ENCODE data around the gene RAD51B. TPM values are rescaled to one million over a fixed set of nuclear protein-coding genes. Genes with fewer than 3 reads are reported as not detected.

RAD51B gene
- total RNA-seq, 3 donors from 2014 or later = 10.6 to 77.6 (median 33.8) TPM

GRCh38 chr14:68632054-68632895, 812.7 kb downstream of the RAD51B start:
- no peaks in the 10 kb centered on the region for H3K27me3 ChIP-seq
- H3K9me3 ChIP-seq = no peaks in the 10 kb centered on the region
- H3K27ac ChIP-seq = peak overlapping the region; percentile 66 to 95
- no peak for DNase-seq (ENCODE audit: low spot score in 2 of 2)
- H3K4me3 ChIP-seq = no peak overlapping the region
- no peak for TF ChIP-seq POLR2AphosphoS5 (IDR thresholded peaks at IDR 0.05)
- no peak for TF ChIP-seq POLR2A (IDR thresholded peaks at IDR 0.05)
- TF ChIP-seq CTCF (IDR thresholded peaks at IDR 0.05) = no peak
- peaks cover 11 to 31% of the 10 kb centered on the region in 2 donors for H3K4me1 ChIP-seq
- intact Hi-C loops (cut with DNase I; ENCODE audit: low total_unique reads) = no loop called here
- no peaks in the 10 kb centered on the region for H3K36me3 ChIP-seq

DNA sequence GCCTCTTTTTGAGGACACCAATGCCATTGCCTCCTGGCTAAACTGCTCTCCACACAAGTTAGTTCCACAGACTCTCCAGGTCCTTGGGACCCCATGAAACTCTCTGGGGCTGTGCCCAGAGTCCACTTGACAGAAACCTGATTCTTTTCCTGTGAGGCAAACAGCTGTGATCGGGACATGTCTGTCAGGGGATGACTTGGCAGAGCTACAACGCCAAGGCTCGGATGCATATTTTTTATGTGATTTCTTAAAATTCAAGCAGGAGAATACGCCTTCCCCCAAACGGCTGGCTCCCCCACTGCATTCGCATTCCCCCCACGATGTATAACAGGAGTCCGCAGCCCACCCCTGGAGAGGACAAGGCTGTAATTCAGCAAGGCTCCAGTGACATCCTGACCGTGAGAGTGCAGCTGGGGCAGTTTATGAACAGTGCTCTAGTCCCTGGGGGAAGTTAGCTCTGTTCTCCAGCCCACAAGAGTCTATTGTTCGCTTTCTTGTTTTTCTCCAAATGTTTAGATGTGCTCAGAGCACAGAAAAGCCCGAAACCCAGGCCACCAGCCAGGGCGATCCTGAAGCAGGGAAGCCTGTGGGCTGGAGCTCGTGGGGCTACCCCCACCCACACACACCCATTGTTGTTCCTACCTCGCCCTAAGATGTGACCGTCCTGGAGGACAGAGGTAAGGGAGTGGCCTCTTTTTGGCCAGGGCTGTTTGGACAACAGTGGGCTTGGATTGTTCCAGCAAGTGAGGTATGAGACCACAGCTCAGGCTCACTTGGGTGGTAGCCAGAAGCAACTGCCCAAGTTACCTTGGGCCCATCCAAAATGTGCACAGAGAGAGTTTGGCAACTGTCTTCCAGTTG, 813.8 kb downstream of the RAD51B start:
- TF ChIP-seq CTCF (IDR thresholded peaks at IDR 0.05) (no peak), POLR2AphosphoS5 (IDR thresholded peaks at IDR 0.05) (peak in 1 of 3 donors; percentile 71)
- H3K4me3 ChIP-seq = peak overlapping the region in 1 of 3 donors; percentile 45
- peak overlapping the region; percentile 92 to 95 for H3K27ac ChIP-seq
- peaks cover 11 to 41% of the 10 kb centered on the region in 2 donors for H3K4me1 ChIP-seq
- H3K27me3 ChIP-seq = no peaks in the 10 kb centered on the region
- peak in 1 of 2 donors; percentile 91 for DNase-seq (ENCODE audit: low spot score in 2 of 2)
- H3K36me3 ChIP-seq = no peaks in the 10 kb centered on the region
- intact Hi-C loops (cut with DNase I; ENCODE audit: low total_unique reads) = no loop called here
- H3K9me3 ChIP-seq = no peaks in the 10 kb centered on the region

- DNase-seq (ENCODE audit: low spot score in 2 of 2) = peak in 1 of 2 donors; percentile 17
- TF ChIP-seq POLR2AphosphoS5 (IDR thresholded peaks at IDR 0.05) (no peak), CTCF (IDR thresholded peaks at IDR 0.05) (no peak), POLR2A (IDR thresholded peaks at IDR 0.05) (no peak)
- Histone ChIP-seq H3K36me3 (no peaks in the 10 kb centered on the region), H3K27ac (peak overlapping the region; percentile 92 to 95), H3K4me3 (no peak overlapping the region), H3K4me1 (peaks cover 14 to 44% of the 10 kb centered on the region in 2 donors), H3K9me3 (no peaks in the 10 kb centered on the region), H3K27me3 (no peaks in the 10 kb centered on the region)
- intact Hi-C loops (cut with DNase I; ENCODE audit: low total_unique reads) = no loop called here
Measured at GRCh38 chr14:68634332-68634731, 814.8 kb downstream of the RAD51B start.

- no peak for TF ChIP-seq POLR2A (IDR thresholded peaks at IDR 0.05)
- peaks cover 14 to 43% of the 10 kb centered on the region in 2 donors for H3K4me1 ChIP-seq
- peak overlapping the region; percentile 92 to 95 for H3K27ac ChIP-seq
- H3K9me3 ChIP-seq = no peaks in the 10 kb centered on the region
- no peaks in the 10 kb centered on the region for H3K27me3 ChIP-seq
- H3K36me3 ChIP-seq = no peaks in the 10 kb centered on the region
- intact Hi-C loops (cut with DNase I; ENCODE audit: low total_unique reads) = no loop called here
- H3K4me3 ChIP-seq = no peak overlapping the region
- DNase-seq (ENCODE audit: low spot score in 2 of 2) = no peak
Measured at GRCh38 chr14:68634874-68635595, 815.5 kb downstream of the RAD51B start.

DNA sequence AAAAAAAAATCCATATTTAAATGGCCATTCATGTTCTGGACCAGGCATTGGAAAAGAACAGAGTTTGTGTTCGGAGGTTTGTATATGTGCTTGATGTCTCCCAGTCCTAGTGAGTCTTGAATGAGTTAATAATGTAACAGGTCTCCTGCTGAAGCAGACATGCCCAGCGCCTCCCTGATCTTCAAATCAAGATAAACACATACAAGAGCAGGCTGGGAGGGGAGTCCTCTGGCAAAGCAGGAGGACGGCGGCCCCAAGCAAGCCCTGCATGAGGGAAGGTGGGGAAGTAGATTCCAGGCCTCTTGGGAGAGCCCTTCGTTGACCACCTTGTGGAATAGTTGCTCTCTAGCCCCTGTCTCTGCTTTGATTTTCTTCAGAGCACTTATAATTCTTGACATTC, 817.0 kb downstream of the RAD51B start:
- DNase-seq (ENCODE audit: low spot score in 2 of 2) = peak in 1 of 2 donors; percentile 14

More for the DNA sequence above, 817.0 kb downstream of the RAD51B start:
- Histone ChIP-seq H3K27me3 (no peaks in the 10 kb centered on the region), H3K9me3 (peaks cover 0 to 5% of the 10 kb centered on the region in 2 donors), H3K4me1 (peaks cover 14 to 31% of the 10 kb centered on the region in 2 donors), H3K4me3 (no peak overlapping the region), H3K36me3 (no peaks in the 10 kb centered on the region), H3K27ac (peak overlapping the region; percentile 70 to 83)
- intact Hi-C loops (cut with DNase I; ENCODE audit: low total_unique reads) = no loop called here
- TF ChIP-seq CTCF (IDR thresholded peaks at IDR 0.05) (no peak), POLR2AphosphoS5 (IDR thresholded peaks at IDR 0.05) (no peak), POLR2A (IDR thresholded peaks at IDR 0.05) (no peak)
